ENCODE results near the gene PCGF6. TPM values are rescaled to one million over a fixed set of nuclear protein-coding genes. Genes with fewer than 3 reads are reported as not detected.

The PCGF6 gene
- 21.5 and 22.5 TPM in 2 replicates for total RNA-seq
- long read RNA-seq, transcript PCGF6-202 (10 exons, 2,230 nt), result major isoform, 42 of 61 reads
- long read RNA-seq, partial matches to known transcripts, result 0 of 61 reads
- long read RNA-seq, other reads (novel, unspliced or antisense), result 17 of 61 reads

GRCh38 chr10:103350517-103351260 is at the start of gene PCGF6:
Gene PCGF6 (minus strand): TSS chr10:103351140. CDS start chr10:103351066, 74 bp downstream.
- peak; percentile 24 for TF ChIP-seq CTCF (conservative IDR thresholded peaks at IDR 0.05)
- Mint-ChIP-seq H3K9me3 (no peaks in the 10 kb centered on the region), H3K27me3 (ENCODE audit: low read depth) (no peaks in the 10 kb centered on the region), H3K4me3 (peak within 1 kb of the TSS; percentile 89), H3K4me1 (peaks cover 15% of the 10 kb centered on the region), H3K27ac (ENCODE audit: unreplicated experiment) (peak within 1 kb of the TSS; percentile 98), H3K36me3 (ENCODE audit: low read depth) (no peaks in the 10 kb centered on the region)
- peak; percentile 90 for DNase-seq (ENCODE audit: low read depth, low spot score)

- Mint-ChIP-seq H3K9me3 (no peaks in the 10 kb centered on the region), H3K36me3 (ENCODE audit: low read depth) (peaks cover 6% of the 10 kb centered on the region)
These were observed 46.4 kb upstream of the PCGF6 start for GRCh38 chr10:103397191-103397825.

GRCh38 chr10:103396789-103397087 is 45.8 kb upstream of the PCGF6 start:
- Mint-ChIP-seq H3K4me1 (peaks cover 48% of the 10 kb centered on the region), H3K36me3 (ENCODE audit: low read depth) (peaks cover 6% of the 10 kb centered on the region), H3K9me3 (no peaks in the 10 kb centered on the region), H3K27ac (ENCODE audit: unreplicated experiment) (peak overlapping the region; percentile 99), H3K27me3 (ENCODE audit: low read depth) (no peaks in the 10 kb centered on the region), H3K4me3 (peak overlapping the region; percentile 100)
- DNase-seq (ENCODE audit: low read depth, low spot score), result no peak
- TF ChIP-seq CTCF (conservative IDR thresholded peaks at IDR 0.05), result no peak

More at GRCh38 chr10:103397191-103397825, 46.4 kb upstream of the PCGF6 start:
- TF ChIP-seq CTCF (conservative IDR thresholded peaks at IDR 0.05), result no peak
- DNase-seq (ENCODE audit: low read depth, low spot score), result no peak
- no peaks in the 10 kb centered on the region for H3K27me3 Mint-ChIP-seq (ENCODE audit: low read depth)
- H3K4me3 Mint-ChIP-seq, result peak overlapping the region; percentile 100
- H3K27ac Mint-ChIP-seq (ENCODE audit: unreplicated experiment), result peak overlapping the region; percentile 99
- peaks cover 48% of the 10 kb centered on the region for H3K4me1 Mint-ChIP-seq

GRCh38 chr10:103396067-103396788 is 45.3 kb upstream of the PCGF6 start, which contains the start of the genes ATP5MK and PDCD11:
Gene ATP5MK (minus strand): TSS chr10:103396475. CDS start chr10:103392457, 4,018 bp downstream.
Gene PDCD11 (plus strand): TSS chr10:103396626. CDS start chr10:103398427, 1,801 bp downstream.
- peaks cover 6% of the 10 kb centered on the region for H3K36me3 Mint-ChIP-seq (ENCODE audit: low read depth)
- H3K4me3 Mint-ChIP-seq, result peak within 1 kb of the TSS; percentile 100
- peaks cover 48% of the 10 kb centered on the region for H3K4me1 Mint-ChIP-seq
- no peaks in the 10 kb centered on the region for H3K27me3 Mint-ChIP-seq (ENCODE audit: low read depth)
- peak; percentile 86 for DNase-seq (ENCODE audit: low read depth, low spot score)
- H3K9me3 Mint-ChIP-seq, result no peaks in the 10 kb centered on the region
- TF ChIP-seq CTCF (conservative IDR thresholded peaks at IDR 0.05), result peak; percentile 24
- peak within 1 kb of the TSS; percentile 99 for H3K27ac Mint-ChIP-seq (ENCODE audit: unreplicated experiment)

GRCh38 chr10:103395754-103396066 is 44.8 kb upstream of the PCGF6 start:
- peak overlapping the region; percentile 100 for H3K4me3 Mint-ChIP-seq
- H3K27me3 Mint-ChIP-seq (ENCODE audit: low read depth), result no peaks in the 10 kb centered on the region
- DNase-seq (ENCODE audit: low read depth, low spot score), result no peak
- no peaks in the 10 kb centered on the region for H3K9me3 Mint-ChIP-seq
- peaks cover 48% of the 10 kb centered on the region for H3K4me1 Mint-ChIP-seq
- no peak for TF ChIP-seq CTCF (conservative IDR thresholded peaks at IDR 0.05)
- H3K36me3 Mint-ChIP-seq (ENCODE audit: low read depth), result peaks cover 6% of the 10 kb centered on the region
- peak overlapping the region; percentile 99 for H3K27ac Mint-ChIP-seq (ENCODE audit: unreplicated experiment)

Measured in neural crest cell (in vitro differentiated cells).